GM18867 (cell line): ENCODE results near the gene KBTBD3.
A peak's percentile ranks its signal among the peaks of the same experiment; 100 is the strongest.

Experiments
- ATAC-seq: cut with Tn5 transposase; IDR thresholded peaks from one replicate; pipeline ENCODE4 v1.9.1; 2021; ENCODE audit warnings: mild to moderate bottlenecking, moderate library complexity; ENCODE audit not compliant: unreplicated experiment

Gene KBTBD3, protein sequence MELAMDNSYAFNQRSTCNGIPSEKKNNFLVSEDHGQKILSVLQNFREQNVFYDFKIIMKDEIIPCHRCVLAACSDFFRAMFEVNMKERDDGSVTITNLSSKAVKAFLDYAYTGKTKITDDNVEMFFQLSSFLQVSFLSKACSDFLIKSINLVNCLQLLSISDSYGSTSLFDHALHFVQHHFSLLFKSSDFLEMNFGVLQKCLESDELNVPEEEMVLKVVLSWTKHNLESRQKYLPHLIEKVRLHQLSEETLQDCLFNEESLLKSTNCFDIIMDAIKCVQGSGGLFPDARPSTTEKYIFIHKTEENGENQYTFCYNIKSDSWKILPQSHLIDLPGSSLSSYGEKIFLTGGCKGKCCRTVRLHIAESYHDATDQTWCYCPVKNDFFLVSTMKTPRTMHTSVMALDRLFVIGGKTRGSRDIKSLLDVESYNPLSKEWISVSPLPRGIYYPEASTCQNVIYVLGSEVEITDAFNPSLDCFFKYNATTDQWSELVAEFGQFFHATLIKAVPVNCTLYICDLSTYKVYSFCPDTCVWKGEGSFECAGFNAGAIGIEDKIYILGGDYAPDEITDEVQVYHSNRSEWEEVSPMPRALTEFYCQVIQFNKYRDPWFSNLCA

GRCh38 chr11:106076919-106077608, at the start of gene KBTBD3:
KBTBD3 (minus strand) TSS chr11:106077347; CDS start chr11:106059097, 18,250 bp downstream.
- ATAC-seq = peak; percentile 94

DNA sequence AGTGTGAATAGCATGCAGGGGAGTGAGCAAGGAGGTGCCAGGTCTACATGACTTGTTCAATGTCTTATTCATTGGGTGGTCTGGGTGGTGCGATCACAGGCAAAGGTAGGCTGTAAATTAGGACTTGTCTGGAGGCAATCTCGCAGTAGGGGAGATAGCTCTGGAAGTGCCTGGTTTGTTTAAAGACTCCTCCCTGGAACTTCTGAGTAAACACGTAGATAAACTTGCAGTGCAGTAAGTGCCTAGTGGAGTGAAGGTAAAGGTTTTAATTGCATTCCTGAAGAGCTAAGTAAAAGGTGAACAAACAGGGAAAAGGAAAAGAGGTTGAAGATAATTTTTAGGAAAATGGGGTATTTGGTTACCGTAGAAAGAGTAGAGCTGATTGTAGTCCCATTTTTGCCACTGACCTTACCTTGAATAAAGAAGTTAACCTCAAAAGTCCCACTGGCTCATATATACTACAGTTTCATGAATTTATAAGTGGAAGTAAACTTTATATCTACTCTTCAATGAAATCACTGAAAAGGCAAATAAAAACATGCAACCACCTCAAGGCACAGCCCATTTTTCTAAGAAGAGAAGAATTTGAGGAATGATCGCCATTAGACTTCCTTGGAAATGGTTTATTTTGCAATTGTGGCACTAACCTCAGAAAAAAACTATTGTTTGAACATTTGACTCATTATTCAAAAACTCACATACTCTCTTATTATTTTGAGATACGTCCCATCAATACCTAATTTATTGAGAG, 44.6 kb upstream of the KBTBD3 start:
- ATAC-seq = no peak

GRCh38 chr11:106105986-106106385, 28.8 kb upstream of the KBTBD3 start:
- ATAC-seq = peak; percentile 58

GRCh38 chr11:106101819-106102218, 24.7 kb upstream of the KBTBD3 start:
- ATAC-seq = no peak

GRCh38 chr11:106101370-106101769, 24.2 kb upstream of the KBTBD3 start:
- no peak for ATAC-seq

GRCh38 chr11:106098893-106099553, 21.9 kb upstream of the KBTBD3 start:
- ATAC-seq = no peak

- peak; percentile 25 for ATAC-seq
These were observed 15.3 kb upstream of the KBTBD3 start for GRCh38 chr11:106092446-106092845.

GRCh38 chr11:106091480-106092123, 14.5 kb upstream of the KBTBD3 start:
- ATAC-seq = peak; percentile 99

GRCh38 chr11:106088896-106089295, 11.7 kb upstream of the KBTBD3 start:
- ATAC-seq = no peak

GRCh38 chr11:106087815-106088435, 10.8 kb upstream of the KBTBD3 start:
- ATAC-seq = peak; percentile 29

DNA sequence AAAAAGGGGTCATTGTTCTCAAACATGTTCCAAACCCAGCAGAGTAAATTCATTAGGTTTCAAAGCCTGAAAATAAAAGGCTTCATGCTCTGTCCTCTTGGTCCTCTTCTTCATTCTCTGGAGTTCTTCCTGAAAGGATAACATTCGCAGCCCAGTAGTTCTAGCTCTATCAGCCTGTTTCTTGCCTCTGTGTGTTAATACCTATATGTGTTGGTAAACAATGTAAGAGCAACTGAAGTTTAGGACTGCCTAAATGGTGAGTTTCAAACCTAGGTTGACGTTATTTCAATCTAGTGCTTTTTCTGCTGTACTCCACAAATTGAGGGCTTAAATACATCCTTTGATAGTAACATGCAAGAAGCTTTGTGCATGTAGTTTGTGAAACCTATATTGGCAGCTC, 9.7 kb upstream of the KBTBD3 start:
- no peak for ATAC-seq

- ATAC-seq = no peak
These were observed 9.0 kb upstream of the KBTBD3 start for GRCh38 chr11:106086135-106086534.

- no peak for ATAC-seq
These were observed 4.9 kb upstream of the KBTBD3 start for GRCh38 chr11:106082096-106082495.

DNA sequence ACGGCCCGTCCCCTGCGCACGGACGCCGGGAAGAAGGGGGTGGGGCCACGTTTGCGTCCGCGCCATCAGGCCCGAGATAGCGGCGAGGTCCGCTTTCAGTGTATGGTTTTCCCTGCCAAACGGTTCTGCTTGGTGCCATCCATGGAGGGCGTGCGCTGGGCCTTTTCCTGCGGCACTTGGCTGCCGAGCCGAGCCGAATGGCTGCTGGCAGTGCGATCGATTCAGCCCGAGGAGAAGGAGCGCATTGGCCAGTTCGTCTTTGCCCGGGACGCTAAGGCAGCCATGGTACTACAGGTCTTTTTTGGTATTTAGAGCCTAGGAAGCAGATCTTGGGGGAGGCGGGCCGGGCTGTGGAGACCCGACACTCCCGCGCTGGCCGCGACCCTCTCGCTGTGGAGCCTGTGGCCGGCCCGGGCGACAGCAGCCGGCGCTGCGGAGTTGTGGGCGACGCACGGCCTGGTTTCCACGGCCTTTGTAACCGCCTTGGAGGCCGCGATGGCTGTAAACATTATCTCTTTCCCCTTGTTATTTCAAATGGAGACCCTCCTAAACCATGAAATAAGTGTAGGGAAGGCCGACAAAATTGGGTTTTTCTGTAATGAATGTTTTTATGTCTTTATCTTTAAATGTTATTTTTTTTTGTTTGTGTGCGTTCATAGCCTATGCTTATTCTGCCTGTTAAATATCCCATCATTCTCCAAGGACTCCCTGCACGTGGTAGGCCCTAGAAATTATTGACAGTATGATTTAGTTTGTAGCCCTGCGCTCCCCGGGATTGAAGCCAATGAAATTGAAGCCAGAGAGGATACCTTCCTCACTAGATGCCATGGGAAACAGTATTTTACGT, 685 bp upstream of the KBTBD3 start, which contains the start of gene AASDHPPT:
TSS of gene AASDHPPT (plus strand) at position 54 of the 847 bp plus-strand sequence. CDS start at position 103, 49 bp downstream.
- peak; percentile 25 for ATAC-seq

GRCh38 chr11:106076171-106076918, 802 bp downstream of the KBTBD3 start:
- ATAC-seq = peak; percentile 0

DNA sequence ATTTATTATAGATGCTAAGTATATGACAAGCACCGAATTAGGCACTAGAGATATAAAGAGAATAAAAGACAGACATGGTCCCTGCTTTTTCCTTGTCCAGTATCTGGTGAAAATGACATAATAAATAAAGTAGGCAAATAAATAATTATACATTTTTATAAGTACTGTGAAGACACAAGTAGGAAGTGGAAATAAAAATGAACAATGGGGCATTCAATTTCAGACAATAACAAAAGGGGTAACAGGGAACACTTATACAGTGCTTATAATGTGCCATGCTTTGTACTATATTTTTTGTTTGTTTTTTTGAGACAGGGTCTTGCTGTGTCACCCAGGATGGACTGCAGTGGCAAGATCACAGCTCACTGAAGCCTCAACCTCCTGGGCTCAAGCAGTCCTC, 4.3 kb downstream of the KBTBD3 start:
- ATAC-seq = no peak

- ATAC-seq = no peak
These were observed 6.5 kb downstream of the KBTBD3 start for GRCh38 chr11:106070606-106071005.

DNA sequence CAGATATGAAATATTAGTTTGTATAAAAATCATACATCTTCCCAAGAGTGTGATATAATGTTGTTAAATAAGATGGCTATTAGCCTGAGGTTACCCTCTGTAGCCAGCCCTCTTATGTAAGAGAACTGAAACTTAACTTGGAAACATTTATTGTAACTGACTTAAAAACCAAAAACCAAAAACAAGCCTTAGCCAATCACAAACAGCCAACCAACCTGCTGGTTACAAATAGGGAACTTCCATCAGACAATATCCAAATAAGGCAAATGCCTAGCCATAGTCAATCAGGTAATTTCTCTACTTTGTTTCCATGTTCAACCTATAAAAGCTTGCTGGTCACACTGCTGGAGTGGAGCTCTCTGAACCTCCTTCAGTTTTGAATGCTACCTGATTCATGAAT, 14.1 kb downstream of the KBTBD3 start:
- ATAC-seq = peak; percentile 70
